Measurements from ENCODE around the gene DCAF12.
"Not testable (repeated sequence)": the region's sequence is repeated elsewhere in the genome, so short reads cannot be mapped to it uniquely, and the experiment has no call there.

Gene DCAF12

GRCh38 chr9:34126207-34127034 lies at the start of gene DCAF12:
Gene DCAF12 (minus strand): TSS chr9:34126698. CDS start chr9:34126431, 267 bp downstream.
- DNase-seq: peak; percentile 88

GRCh38 chr9:34176089-34176488 lies 49.6 kb upstream of the DCAF12 start:
- DNase-seq: no peak

GRCh38 chr9:34171753-34172535 lies 45.4 kb upstream of the DCAF12 start:
- DNase-seq: peak; percentile 30

- DNase-seq: no peak
These were observed 43.9 kb upstream of the DCAF12 start for GRCh38 chr9:34170237-34170991.

GRCh38 chr9:34169125-34169524 lies 42.6 kb upstream of the DCAF12 start:
- DNase-seq: no peak

- no peak for DNase-seq
These were observed 36.9 kb upstream of the DCAF12 start for GRCh38 chr9:34163434-34163833.

GRCh38 chr9:34158362-34158869 lies 31.9 kb upstream of the DCAF12 start:
- no peak for DNase-seq

GRCh38 chr9:34157898-34158297 lies 31.4 kb upstream of the DCAF12 start:
- DNase-seq: no peak

GRCh38 chr9:34157318-34157717 lies 30.8 kb upstream of the DCAF12 start:
- no peak for DNase-seq

- no peak for DNase-seq
These were observed 27.6 kb upstream of the DCAF12 start for GRCh38 chr9:34154057-34154456.

GRCh38 chr9:34151398-34151797 lies 24.9 kb upstream of the DCAF12 start:
- no peak for DNase-seq

- no peak for DNase-seq
These were observed 18.7 kb upstream of the DCAF12 start for GRCh38 chr9:34145165-34145564.

- DNase-seq: no peak
These were observed 16.6 kb upstream of the DCAF12 start for GRCh38 chr9:34143116-34143515.

- no peak for DNase-seq
These were observed 14.4 kb upstream of the DCAF12 start for GRCh38 chr9:34140853-34141252.

- DNase-seq: no peak
These were observed 13.1 kb upstream of the DCAF12 start for GRCh38 chr9:34139477-34140146.

GRCh38 chr9:34138644-34139043 lies 12.1 kb upstream of the DCAF12 start:
- not testable (repeated sequence) for DNase-seq

GRCh38 chr9:34134521-34134920 lies 8.0 kb upstream of the DCAF12 start:
- no peak for DNase-seq

GRCh38 chr9:34133436-34133949 lies 7.0 kb upstream of the DCAF12 start:
- no peak for DNase-seq

GRCh38 chr9:34131571-34131970 lies 5.1 kb upstream of the DCAF12 start:
- no peak for DNase-seq

- no peak for DNase-seq
These were observed 794 bp upstream of the DCAF12 start for GRCh38 chr9:34127035-34127948.

- DNase-seq: no peak
These were observed 754 bp downstream of the DCAF12 start for GRCh38 chr9:34125681-34126206.

Measured in activated CD4-positive, alpha-beta T cell treated with anti-CD3 and anti-CD28 coated beads, Interleukin-2, amount 50 U/mL, for 1 hour (primary cell).